ENCODE results near the gene TOB2. TPM values are rescaled to one million over a fixed set of nuclear protein-coding genes. Genes with fewer than 3 reads are reported as not detected.
A peak's percentile ranks its signal among the peaks of the same experiment; 100 is the strongest.

TOB2 gene
- total and polyA plus RNA-seq, 9 of the 15 experiments (the other 6 are each of a cell fraction or from before 2014, with no cell fraction given), result 3.3 to 20.5 (median 7.3) TPM

GRCh38 chr22:41446639-41447434 lies at the start of gene TOB2 (continued):
- TF ChIP-seq THRA (IDR thresholded peaks at IDR 0.05) (no peak), KDM4B (IDR thresholded peaks at IDR 0.05; ENCODE audit: borderline replicate concordance in 2 of 2, low read depth in 1 of 2) (peak in 1 of 2 experiments; percentile 79; a peak in 2 of 4 replicates), POLR2AphosphoS2 (IDR thresholded peaks at IDR 0.05; ENCODE audit: low read length) (peak; percentile 46; the same call in 1 of the 2 replicates), PYGO2 (tag; IDR thresholded peaks at IDR 0.05) (no peak), CBX8 (IDR thresholded peaks at IDR 0.05; ENCODE audit: borderline replicate concordance, extremely low read depth, low read depth, low read length, poor library complexity, severe bottlenecking) (no peak), MAX (CRISPR knock-in tag; IDR thresholded peaks at IDR 0.05) (peak; percentile 71), XRCC5 (IDR thresholded peaks at IDR 0.05; ENCODE audit: low read depth, low read length) (peak; percentile 80; the same call in 1 of the 2 replicates), CBX2 (IDR thresholded peaks at IDR 0.05; ENCODE audit: insufficient read depth, low read length, poor library complexity, severe bottlenecking) (no peak), ZNF586 (CRISPR knock-in tag; conservative IDR thresholded peaks at IDR 0.05) (no peak), TBP (optimal IDR thresholded peaks at IDR 0.05; ENCODE audit: low read depth, low read length) (peak; percentile 98)
- TF ChIP-seq, protein P1, sequence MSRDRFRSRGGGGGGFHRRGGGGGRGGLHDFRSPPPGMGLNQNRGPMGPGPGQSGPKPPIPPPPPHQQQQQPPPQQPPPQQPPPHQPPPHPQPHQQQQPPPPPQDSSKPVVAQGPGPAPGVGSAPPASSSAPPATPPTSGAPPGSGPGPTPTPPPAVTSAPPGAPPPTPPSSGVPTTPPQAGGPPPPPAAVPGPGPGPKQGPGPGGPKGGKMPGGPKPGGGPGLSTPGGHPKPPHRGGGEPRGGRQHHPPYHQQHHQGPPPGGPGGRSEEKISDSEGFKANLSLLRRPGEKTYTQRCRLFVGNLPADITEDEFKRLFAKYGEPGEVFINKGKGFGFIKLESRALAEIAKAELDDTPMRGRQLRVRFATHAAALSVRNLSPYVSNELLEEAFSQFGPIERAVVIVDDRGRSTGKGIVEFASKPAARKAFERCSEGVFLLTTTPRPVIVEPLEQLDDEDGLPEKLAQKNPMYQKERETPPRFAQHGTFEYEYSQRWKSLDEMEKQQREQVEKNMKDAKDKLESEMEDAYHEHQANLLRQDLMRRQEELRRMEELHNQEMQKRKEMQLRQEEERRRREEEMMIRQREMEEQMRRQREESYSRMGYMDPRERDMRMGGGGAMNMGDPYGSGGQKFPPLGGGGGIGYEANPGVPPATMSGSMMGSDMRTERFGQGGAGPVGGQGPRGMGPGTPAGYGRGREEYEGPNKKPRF (IDR thresholded peaks at IDR 0.05; ENCODE audit: low read depth, low read length), result no peak

Measured in K562 (cell line).